ENCODE measurements around the gene CDCP2.

DNA sequence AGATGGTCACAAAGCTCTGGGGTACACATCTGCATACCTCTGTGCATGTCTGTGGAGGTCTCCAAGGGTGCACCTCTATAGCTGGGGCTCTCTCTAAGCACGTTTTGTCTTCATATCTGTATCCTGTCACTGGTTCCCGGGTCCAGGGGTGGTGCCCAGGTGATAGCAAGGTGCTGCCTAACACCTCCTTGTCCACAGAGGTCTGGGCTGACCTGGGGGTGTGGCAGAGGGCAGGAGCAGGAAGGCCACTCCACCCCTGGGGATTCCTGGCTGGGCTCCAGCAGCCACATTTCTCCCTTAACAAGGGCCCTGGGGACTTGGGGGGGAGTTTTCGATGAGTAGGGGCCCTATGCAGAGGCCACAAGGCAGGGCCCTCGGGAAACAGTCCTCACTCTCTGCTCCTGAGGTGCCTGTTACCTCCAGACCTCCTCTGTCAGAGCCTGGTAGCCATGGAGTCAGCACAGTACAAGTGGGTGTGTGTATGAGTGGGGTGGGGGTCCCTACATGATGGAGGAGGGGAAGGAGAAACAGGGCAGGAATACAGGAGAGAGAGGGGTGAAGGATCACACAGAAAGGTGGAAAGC lies 7.0 kb upstream of the CDCP2 start:
- TF ChIP-seq RAD21 (IDR thresholded peaks at IDR 0.05 in 1 of 2, conservative IDR thresholded peaks at IDR 0.05 in 1 of 2; ENCODE audit: low read depth in 2 of 2, low read length in 2 of 2) (no peak), TAF1 (IDR thresholded peaks at IDR 0.05; ENCODE audit: low read depth, low read length) (no peak), POLR2A (IDR thresholded peaks at IDR 0.05; ENCODE audit: control extremely low read depth in 1 of 2, low read depth in 2 of 2, low read length in 2 of 2) (no peak), CEBPB (IDR thresholded peaks at IDR 0.05; ENCODE audit: low read depth, low read length) (no peak), FOSL1 (IDR thresholded peaks at IDR 0.05; ENCODE audit: insufficient read depth, low read depth, low read length) (no peak), SUZ12 (IDR thresholded peaks at IDR 0.05; ENCODE audit: low read length) (no peak), SP2 (IDR thresholded peaks at IDR 0.05; ENCODE audit: low read length) (no peak), MAFK (IDR thresholded peaks at IDR 0.05; ENCODE audit: low read depth, low read length) (no peak), SRF (IDR thresholded peaks at IDR 0.05; ENCODE audit: low read depth, low read length) (no peak)
- TF ChIP-seq, protein P1, sequence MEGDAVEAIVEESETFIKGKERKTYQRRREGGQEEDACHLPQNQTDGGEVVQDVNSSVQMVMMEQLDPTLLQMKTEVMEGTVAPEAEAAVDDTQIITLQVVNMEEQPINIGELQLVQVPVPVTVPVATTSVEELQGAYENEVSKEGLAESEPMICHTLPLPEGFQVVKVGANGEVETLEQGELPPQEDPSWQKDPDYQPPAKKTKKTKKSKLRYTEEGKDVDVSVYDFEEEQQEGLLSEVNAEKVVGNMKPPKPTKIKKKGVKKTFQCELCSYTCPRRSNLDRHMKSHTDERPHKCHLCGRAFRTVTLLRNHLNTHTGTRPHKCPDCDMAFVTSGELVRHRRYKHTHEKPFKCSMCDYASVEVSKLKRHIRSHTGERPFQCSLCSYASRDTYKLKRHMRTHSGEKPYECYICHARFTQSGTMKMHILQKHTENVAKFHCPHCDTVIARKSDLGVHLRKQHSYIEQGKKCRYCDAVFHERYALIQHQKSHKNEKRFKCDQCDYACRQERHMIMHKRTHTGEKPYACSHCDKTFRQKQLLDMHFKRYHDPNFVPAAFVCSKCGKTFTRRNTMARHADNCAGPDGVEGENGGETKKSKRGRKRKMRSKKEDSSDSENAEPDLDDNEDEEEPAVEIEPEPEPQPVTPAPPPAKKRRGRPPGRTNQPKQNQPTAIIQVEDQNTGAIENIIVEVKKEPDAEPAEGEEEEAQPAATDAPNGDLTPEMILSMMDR (IDR thresholded peaks at IDR 0.05; ENCODE audit: control extremely low read depth in 1 of 3, insufficient read depth in 1 of 3, low read depth in 1 of 3, low read length in 3 of 3): no peak
- TF ChIP-seq, protein P2, sequence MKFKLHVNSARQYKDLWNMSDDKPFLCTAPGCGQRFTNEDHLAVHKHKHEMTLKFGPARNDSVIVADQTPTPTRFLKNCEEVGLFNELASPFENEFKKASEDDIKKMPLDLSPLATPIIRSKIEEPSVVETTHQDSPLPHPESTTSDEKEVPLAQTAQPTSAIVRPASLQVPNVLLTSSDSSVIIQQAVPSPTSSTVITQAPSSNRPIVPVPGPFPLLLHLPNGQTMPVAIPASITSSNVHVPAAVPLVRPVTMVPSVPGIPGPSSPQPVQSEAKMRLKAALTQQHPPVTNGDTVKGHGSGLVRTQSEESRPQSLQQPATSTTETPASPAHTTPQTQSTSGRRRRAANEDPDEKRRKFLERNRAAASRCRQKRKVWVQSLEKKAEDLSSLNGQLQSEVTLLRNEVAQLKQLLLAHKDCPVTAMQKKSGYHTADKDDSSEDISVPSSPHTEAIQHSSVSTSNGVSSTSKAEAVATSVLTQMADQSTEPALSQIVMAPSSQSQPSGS (IDR thresholded peaks at IDR 0.05; ENCODE audit: low read length): no peak
- TF ChIP-seq, protein P3, sequence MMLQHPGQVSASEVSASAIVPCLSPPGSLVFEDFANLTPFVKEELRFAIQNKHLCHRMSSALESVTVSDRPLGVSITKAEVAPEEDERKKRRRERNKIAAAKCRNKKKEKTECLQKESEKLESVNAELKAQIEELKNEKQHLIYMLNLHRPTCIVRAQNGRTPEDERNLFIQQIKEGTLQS (IDR thresholded peaks at IDR 0.05; ENCODE audit: insufficient read depth, low read depth, low read length): no peak

All from H1 (cell line).